Globus pallidus (tissue), 1 donor: ENCODE measurements around the gene RPSA.
"Not testable (repeated sequence)": the region's sequence is repeated elsewhere in the genome, so short reads cannot be mapped to it uniquely, and the experiment has no call there.

Experiments
- DNase-seq: peaks from one replicate; pipeline ENCODE4 v3.0.0-alpha.2; 2015; ENCODE audit warnings: low spot score

RPSA gene

DNA sequence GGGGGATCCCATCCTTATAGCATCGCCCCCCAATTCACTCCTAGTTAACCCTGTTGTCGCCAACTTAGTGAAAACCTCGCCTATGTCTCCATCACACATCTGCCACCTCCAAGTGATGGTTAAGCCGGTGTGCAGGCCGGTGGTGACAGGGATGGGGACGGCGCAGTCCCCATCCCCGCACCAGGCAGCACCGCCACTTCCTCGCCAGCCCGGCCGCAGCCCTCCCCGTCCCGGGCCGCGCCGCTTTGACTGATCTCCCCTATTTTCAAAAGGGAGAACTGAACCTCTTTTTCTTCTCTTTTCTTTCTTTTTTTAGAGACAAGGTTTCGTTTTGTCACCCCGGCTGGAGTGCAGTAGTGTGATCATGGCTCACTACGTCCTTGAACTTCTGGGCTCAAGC, 49.6 kb downstream of the RPSA start:
- no peak for DNase-seq

DNA sequence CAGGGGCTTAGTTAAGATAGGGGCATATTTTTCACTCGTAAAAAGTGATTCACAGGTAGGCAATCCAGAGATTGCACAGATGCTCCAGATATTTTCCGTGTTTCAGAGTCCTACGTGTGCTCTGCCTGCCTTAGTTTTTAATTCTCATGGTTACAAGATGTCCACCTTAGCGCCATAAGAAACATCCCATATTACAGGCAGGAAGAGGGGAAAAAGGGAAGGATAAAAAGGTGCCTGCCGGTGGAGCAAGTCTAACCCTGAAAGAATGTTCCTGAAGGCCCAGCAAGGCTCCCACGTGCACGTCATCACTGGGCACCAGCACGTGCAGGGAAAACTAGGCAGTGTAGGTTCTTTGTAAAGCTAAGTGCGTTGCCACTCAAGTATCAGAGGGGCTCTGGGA, 50.8 kb downstream of the RPSA start:
- DNase-seq = no peak

DNA sequence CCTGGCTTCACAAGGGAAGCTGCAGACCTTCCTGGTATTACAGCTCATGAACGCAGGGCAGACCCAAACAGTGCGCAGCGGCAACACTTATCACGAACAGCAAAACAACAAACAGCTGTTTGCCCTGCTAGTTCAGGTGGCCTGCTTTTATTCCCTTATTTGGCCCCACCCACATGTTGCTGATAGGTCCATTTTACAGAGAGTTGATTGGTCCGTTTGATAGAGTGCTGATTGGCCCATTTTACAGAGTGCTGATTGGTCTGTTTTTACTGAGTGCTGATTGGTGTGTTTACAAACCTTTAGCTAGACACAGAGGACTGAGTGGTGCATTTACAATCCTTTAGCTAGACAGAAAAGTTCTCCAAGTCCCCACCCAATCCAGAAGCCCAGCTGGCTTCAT, 52.1 kb downstream of the RPSA start:
- not testable (repeated sequence) for DNase-seq

DNA sequence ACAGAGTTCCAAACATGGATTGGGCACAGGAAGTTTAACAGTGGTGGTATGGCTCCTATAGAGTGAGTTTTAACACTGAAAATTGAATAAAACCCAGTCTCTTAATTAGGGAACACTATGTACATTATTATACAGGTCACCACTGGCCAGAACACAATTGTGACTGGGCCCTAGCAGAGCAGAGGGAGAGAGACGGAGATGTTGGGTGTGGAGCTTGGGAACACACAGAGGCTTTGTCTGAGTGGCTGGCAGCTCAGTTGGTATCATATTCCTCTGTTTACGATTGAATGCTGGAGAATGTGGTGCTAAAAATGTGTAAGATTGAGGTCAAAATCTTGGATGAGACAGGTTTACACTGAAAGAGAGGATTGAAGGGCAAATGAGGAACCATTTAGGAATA, 54.2 kb downstream of the RPSA start:
- DNase-seq = peak; percentile 96
